ENCODE measurements around the gene ZNF133.
"Not testable (repeated sequence)": the region's sequence is repeated elsewhere in the genome, so short reads cannot be mapped to it uniquely, and the experiment has no call there.

Gene ZNF133

DNA sequence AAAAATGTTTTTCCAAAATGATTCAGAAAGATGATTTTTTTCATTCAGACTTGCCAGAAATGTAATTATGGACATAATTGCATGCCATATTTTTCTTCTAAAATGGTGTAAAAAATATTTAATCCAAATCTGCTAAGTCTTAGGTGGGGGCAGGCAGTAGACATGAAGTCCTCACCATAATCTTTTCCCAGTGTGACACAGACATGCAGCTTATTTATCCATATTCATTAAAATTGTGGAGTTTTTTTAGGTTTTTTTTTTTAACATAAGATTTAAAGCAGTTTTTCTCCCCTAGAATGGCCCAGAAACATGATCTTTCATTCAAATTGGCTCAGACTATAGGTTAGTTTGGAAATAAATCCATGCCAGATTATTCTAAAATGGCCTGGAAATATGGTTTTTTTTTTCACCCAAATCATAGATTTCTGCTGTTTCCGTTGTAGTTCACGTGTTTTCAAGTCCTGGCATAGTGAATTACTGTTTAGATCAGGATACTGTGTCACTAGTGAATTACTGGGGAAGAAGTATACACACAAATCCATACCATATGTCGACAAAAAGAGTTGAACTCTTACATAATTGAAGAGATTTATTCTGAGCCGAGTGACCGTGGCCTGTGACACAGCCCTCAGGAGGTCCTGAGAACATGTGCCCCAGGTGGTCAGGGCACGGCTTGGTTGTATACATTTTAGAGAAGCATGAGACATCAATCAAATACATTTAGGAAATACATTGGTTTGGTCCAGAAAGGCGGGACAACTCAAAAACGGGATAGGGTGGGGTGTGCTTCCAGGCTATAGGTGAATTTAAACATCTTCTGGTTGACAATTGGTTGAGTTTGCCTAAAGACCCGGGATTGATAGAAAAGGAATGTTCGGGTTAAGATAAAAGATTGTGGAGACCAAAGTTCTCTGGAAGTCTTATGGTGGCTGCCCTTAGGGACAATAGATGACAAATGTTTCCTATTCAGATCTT lies 33.9 kb downstream of the ZNF133 start:
- TF ChIP-seq, protein P1, sequence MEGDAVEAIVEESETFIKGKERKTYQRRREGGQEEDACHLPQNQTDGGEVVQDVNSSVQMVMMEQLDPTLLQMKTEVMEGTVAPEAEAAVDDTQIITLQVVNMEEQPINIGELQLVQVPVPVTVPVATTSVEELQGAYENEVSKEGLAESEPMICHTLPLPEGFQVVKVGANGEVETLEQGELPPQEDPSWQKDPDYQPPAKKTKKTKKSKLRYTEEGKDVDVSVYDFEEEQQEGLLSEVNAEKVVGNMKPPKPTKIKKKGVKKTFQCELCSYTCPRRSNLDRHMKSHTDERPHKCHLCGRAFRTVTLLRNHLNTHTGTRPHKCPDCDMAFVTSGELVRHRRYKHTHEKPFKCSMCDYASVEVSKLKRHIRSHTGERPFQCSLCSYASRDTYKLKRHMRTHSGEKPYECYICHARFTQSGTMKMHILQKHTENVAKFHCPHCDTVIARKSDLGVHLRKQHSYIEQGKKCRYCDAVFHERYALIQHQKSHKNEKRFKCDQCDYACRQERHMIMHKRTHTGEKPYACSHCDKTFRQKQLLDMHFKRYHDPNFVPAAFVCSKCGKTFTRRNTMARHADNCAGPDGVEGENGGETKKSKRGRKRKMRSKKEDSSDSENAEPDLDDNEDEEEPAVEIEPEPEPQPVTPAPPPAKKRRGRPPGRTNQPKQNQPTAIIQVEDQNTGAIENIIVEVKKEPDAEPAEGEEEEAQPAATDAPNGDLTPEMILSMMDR (IDR thresholded peaks at IDR 0.05; ENCODE audit: insufficient read depth, low read length, poor library complexity, severe bottlenecking): no peak
- Histone ChIP-seq H3K27me3 (replicated peaks; ENCODE audit: control insufficient read depth, insufficient read depth, low read length) (no peaks in the 10 kb centered on the region), H3K4me3 (replicated peaks; ENCODE audit: low read depth, low read length) (no peak overlapping the region), H3K36me3 (ENCODE audit: control insufficient read depth, insufficient read depth, low read length) (no peaks in the 10 kb centered on the region)
- no peak for DNase-seq (ENCODE audit: extremely low read depth, insufficient read length)

DNA sequence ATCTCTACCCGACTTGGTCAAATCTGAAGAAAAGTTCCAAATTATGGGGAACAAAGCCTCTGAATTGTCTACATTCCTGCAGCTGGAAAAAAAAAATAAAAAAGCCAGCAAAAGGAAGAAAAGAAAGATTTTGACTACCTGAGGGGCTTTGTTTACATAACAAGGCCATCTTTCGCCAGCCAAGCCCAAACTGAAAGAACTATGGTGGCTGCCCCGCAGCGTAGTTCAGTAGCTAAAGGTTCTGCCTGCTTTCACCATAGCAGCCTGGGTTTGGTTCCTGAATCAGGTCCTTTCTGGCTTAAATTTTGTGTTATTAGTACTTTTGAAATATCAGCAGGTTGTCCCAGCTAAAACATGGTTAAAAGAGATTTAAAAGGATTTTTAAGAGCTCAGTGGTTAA lies 35.4 kb downstream of the ZNF133 start:
- no peaks in the 10 kb centered on the region for H3K27me3 ChIP-seq (replicated peaks; ENCODE audit: control insufficient read depth, insufficient read depth, low read length)
- no peak overlapping the region for H3K4me3 ChIP-seq (replicated peaks; ENCODE audit: low read depth, low read length)
- H3K36me3 ChIP-seq (ENCODE audit: control insufficient read depth, insufficient read depth, low read length): no peaks in the 10 kb centered on the region
- no peak for DNase-seq (ENCODE audit: extremely low read depth, insufficient read length)
- TF ChIP-seq, protein P1 (IDR thresholded peaks at IDR 0.05; ENCODE audit: insufficient read depth, low read length, poor library complexity, severe bottlenecking): no peak

DNA sequence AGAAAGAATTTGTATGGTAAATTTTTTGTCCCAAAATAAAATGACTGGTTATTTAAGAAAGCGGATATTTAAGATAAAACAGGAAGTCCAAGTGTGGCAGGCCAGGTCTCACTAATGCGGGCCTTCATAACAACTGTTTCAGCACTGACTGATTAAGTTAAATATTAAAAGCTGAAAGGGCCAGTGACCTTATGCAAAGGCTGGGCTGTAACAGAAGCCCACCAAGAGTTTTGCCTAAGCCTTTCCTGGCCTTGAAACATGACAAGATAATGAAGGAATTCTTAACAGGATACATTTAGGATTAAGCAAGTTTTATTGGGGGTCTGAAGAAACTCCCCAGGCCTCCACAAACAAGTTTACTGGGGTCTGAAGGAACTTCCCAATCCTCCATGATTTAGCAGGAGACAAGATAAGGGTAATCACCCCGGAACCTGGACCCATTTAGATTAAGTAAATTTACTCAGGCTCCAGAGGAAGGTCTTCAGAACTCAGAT lies 36.3 kb downstream of the ZNF133 start:
- H3K27me3 ChIP-seq (replicated peaks; ENCODE audit: control insufficient read depth, insufficient read depth, low read length): no peaks in the 10 kb centered on the region
- TF ChIP-seq, protein P1 (IDR thresholded peaks at IDR 0.05; ENCODE audit: insufficient read depth, low read length, poor library complexity, severe bottlenecking): no peak
- H3K4me3 ChIP-seq (replicated peaks; ENCODE audit: low read depth, low read length): no peak overlapping the region
- H3K36me3 ChIP-seq (ENCODE audit: control insufficient read depth, insufficient read depth, low read length): no peaks in the 10 kb centered on the region
- no peak for DNase-seq (ENCODE audit: extremely low read depth, insufficient read length)

GRCh38 chr20:18326990-18327389 lies 38.7 kb downstream of the ZNF133 start:
- Histone ChIP-seq H3K36me3 (ENCODE audit: control insufficient read depth, insufficient read depth, low read length) (no peaks in the 10 kb centered on the region), H3K27me3 (replicated peaks; ENCODE audit: control insufficient read depth, insufficient read depth, low read length) (no peaks in the 10 kb centered on the region), H3K4me3 (replicated peaks; ENCODE audit: low read depth, low read length) (no peak overlapping the region)
- no peak for DNase-seq (ENCODE audit: extremely low read depth, insufficient read length)
- TF ChIP-seq, protein P1 (IDR thresholded peaks at IDR 0.05; ENCODE audit: insufficient read depth, low read length, poor library complexity, severe bottlenecking): no peak

- Histone ChIP-seq H3K36me3 (ENCODE audit: control insufficient read depth, insufficient read depth, low read length) (no peaks in the 10 kb centered on the region), H3K27me3 (replicated peaks; ENCODE audit: control insufficient read depth, insufficient read depth, low read length) (no peaks in the 10 kb centered on the region), H3K4me3 (replicated peaks; ENCODE audit: low read depth, low read length) (no peak overlapping the region)
- DNase-seq (ENCODE audit: extremely low read depth, insufficient read length): no peak
- TF ChIP-seq, protein P1 (IDR thresholded peaks at IDR 0.05; ENCODE audit: insufficient read depth, low read length, poor library complexity, severe bottlenecking): no peak
Observed at GRCh38 chr20:18331694-18332093, 43.4 kb downstream of the ZNF133 start.

GRCh38 chr20:18349749-18350148 lies 61.4 kb downstream of the ZNF133 start:
- H3K4me3 ChIP-seq (replicated peaks; ENCODE audit: low read depth, low read length); DNase-seq (ENCODE audit: extremely low read depth, insufficient read length); H3K36me3 ChIP-seq (ENCODE audit: control insufficient read depth, insufficient read depth, low read length); H3K27me3 ChIP-seq (replicated peaks; ENCODE audit: control insufficient read depth, insufficient read depth, low read length): not testable (repeated sequence)
